Measurements from ENCODE around the gene EMC9. TPM values are rescaled to one million over a fixed set of nuclear protein-coding genes. Genes with fewer than 3 reads are reported as not detected.

The EMC9 gene
- total and polyA plus RNA-seq, 2 of the 8 experiments (the other 6 are each of a cell fraction or from before 2014, with no cell fraction given): 38.4 to 47.2 TPM

- 88% methylated on average over 18 of the region's 18 CpGs; no CpG with 5 or more reads in 1 of the 2 experiments for WGBS, 2 experiments (ENCODE audit: extremely low coverage in 1 of 2, insufficient coverage in 1 of 2, insufficient read length in 1 of 2, insufficient replicate concordance in 2 of 2, low coverage in 1 of 2, low lambda C conversion rate in 2 of 2, missing lambda C conversion rate in 1 of 2)
- no peak overlapping the region for H2BK12ac ChIP-seq (ENCODE audit: low read depth, low read length)
- H2BK120ac ChIP-seq (replicated peaks; ENCODE audit: low read depth, low read length): no peak overlapping the region
- H3K4me2 ChIP-seq (ENCODE audit: insufficient read depth in 1 of 2, low read depth in 2 of 2, low read length in 2 of 2): no peak overlapping the region
- peaks cover 2% of the 10 kb centered on the region; the same call in 1 of the 2 replicates for H3K79me1 ChIP-seq (ENCODE audit: low read depth, low read length)
- H4K20me1 ChIP-seq (replicated peaks in 1 of 2; ENCODE audit: control insufficient read depth in 1 of 2, insufficient read depth in 2 of 2, low read length in 2 of 2): peaks cover 2 to 15% of the 10 kb centered on the region in 2 experiments
- H2BK15ac ChIP-seq (ENCODE audit: low read length): no peak overlapping the region
- no peaks in the 10 kb centered on the region for H3K27me3 ChIP-seq (replicated peaks in 1 of 4; ENCODE audit: control insufficient read depth in 3 of 4, extremely low read depth in 1 of 4, insufficient read depth in 3 of 4, low read length in 3 of 4)
- no peak overlapping the region for H3K27ac ChIP-seq (ENCODE audit: low read depth, low read length)
- H4K91ac ChIP-seq (replicated peaks; ENCODE audit: insufficient read length, low read length): no peak overlapping the region
- no peak overlapping the region for H3K18ac ChIP-seq (ENCODE audit: extremely low read depth, low read length)
- no peak for FAIRE-seq
- no peak for DNase-seq (ENCODE audit: low read depth in 1 of 2, low spot score in 2 of 2)
- no peaks in the 10 kb centered on the region for H3K79me2 ChIP-seq (ENCODE audit: control insufficient read depth in 1 of 2, insufficient read depth in 2 of 2, low read length in 2 of 2)
- H4K5ac ChIP-seq (ENCODE audit: insufficient read length, low read depth, low read length): no peak overlapping the region
- no peak overlapping the region for H2AK5ac ChIP-seq (ENCODE audit: low read depth, low read length)
- peaks cover 19 to 65% (median 53%) of the 10 kb centered on the region in 4 experiments for H3K36me3 ChIP-seq (ENCODE audit: control insufficient read depth in 2 of 4, insufficient read depth in 4 of 4, low read length in 3 of 4)
- H2BK5ac ChIP-seq (ENCODE audit: low read depth, low read length): no peak overlapping the region
- no peaks in the 10 kb centered on the region for H3K4me1 ChIP-seq (replicated peaks in 1 of 4; ENCODE audit: control insufficient read depth in 3 of 4, insufficient read depth in 4 of 4, low read length in 3 of 4)
- no peak overlapping the region for H4K8ac ChIP-seq (ENCODE audit: extremely low read depth, insufficient read depth, low read length)
- H3K14ac ChIP-seq (ENCODE audit: insufficient read length): no peak overlapping the region
- H3K9me3 ChIP-seq (ENCODE audit: insufficient read depth in 2 of 2, low read depth in 1 of 2, low read length in 1 of 2): no peaks in the 10 kb centered on the region
- no peak overlapping the region for H2AFZ ChIP-seq (ENCODE audit: low read length)
- H3K56ac ChIP-seq (replicated peaks; ENCODE audit: insufficient read length, low read depth, low read length): no peak overlapping the region
- POLR2A ChIA-PET (ENCODE audit: partially characterized antibody): interaction anchor here (1.1 to 10.7 kb wide), 15 partner anchors 7 to 107 kb away, joined by 3 to 158 read pairs (median 4); partner anchors contain the start of genes CHMP4A, DCAF11, GMPR2 and IPO4
- no peak overlapping the region for H3K4me3 ChIP-seq (ENCODE audit: extremely low read depth in 1 of 4, insufficient read depth in 2 of 4, low read depth in 3 of 4, low read length in 4 of 4)
- no peak overlapping the region for H3K4ac ChIP-seq (replicated peaks; ENCODE audit: insufficient read length, low read depth, low read length)
- H2BK20ac ChIP-seq (ENCODE audit: low read length): no peak overlapping the region
- no peak overlapping the region for H3K9ac ChIP-seq (replicated peaks in 1 of 4; ENCODE audit: extremely low read depth in 1 of 4, low read depth in 3 of 4, low read length in 3 of 4)
- H3K23me2 ChIP-seq (ENCODE audit: low read depth, low read length): no peaks in the 10 kb centered on the region
- no peak overlapping the region for H3K23ac ChIP-seq (ENCODE audit: insufficient read length)
- CTCF ChIA-PET (ENCODE audit: partially characterized antibody): interaction anchor here (1.1 to 1.6 kb wide), 3 partner anchors 19 to 128 kb away, joined by 3 to 7 read pairs (median 6); partner anchors contain the start of genes CIDEB and IRF9
- TF ChIP-seq CHD2 (IDR thresholded peaks at IDR 0.05; ENCODE audit: low read length) (no peak), CHD1 (IDR thresholded peaks at IDR 0.05; ENCODE audit: low read depth, low read length) (no peak), TAF1 (IDR thresholded peaks at IDR 0.05; ENCODE audit: low read depth, low read length) (no peak), CTCF (IDR thresholded peaks at IDR 0.05; ENCODE audit: control extremely low read depth in 1 of 3, insufficient read depth in 1 of 3, low read depth in 1 of 3, low read length in 3 of 3) (no peak), MAFK (IDR thresholded peaks at IDR 0.05; ENCODE audit: low read depth, low read length) (no peak), USF2 (IDR thresholded peaks at IDR 0.05; ENCODE audit: low read length) (no peak), BRCA1 (IDR thresholded peaks at IDR 0.05; ENCODE audit: low read depth, low read length) (no peak), RXRA (IDR thresholded peaks at IDR 0.05; ENCODE audit: insufficient read depth, low read depth, low read length) (no peak)
Measured at GRCh38 chr14:24179961-24180796, 38.8 kb upstream of the EMC9 start.

All from H1 (cell line).